ENCODE measurements around the gene DRAM1.

DNA sequence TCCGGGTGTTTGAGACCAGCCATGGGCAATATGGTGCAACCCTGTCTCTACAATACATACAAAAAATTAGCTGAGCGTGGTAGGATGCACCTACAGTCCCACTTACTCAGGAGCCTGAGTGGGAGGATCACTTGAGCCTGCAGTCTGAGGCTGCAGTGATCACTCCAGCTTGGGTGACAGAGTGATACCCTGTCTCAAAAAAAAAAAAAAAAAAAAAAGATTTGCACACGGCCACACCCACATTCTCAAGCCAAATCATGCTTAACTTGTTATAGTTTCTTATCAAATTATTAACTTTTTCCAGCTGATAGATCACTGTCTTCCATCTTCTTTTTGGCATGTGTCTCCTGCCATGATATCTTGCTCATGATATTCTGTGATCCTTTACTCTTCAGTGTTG, 6.8 kb downstream of the DRAM1 start:
- TF ChIP-seq, protein P1, sequence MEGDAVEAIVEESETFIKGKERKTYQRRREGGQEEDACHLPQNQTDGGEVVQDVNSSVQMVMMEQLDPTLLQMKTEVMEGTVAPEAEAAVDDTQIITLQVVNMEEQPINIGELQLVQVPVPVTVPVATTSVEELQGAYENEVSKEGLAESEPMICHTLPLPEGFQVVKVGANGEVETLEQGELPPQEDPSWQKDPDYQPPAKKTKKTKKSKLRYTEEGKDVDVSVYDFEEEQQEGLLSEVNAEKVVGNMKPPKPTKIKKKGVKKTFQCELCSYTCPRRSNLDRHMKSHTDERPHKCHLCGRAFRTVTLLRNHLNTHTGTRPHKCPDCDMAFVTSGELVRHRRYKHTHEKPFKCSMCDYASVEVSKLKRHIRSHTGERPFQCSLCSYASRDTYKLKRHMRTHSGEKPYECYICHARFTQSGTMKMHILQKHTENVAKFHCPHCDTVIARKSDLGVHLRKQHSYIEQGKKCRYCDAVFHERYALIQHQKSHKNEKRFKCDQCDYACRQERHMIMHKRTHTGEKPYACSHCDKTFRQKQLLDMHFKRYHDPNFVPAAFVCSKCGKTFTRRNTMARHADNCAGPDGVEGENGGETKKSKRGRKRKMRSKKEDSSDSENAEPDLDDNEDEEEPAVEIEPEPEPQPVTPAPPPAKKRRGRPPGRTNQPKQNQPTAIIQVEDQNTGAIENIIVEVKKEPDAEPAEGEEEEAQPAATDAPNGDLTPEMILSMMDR (IDR thresholded peaks at IDR 0.05; ENCODE audit: insufficient read depth, low read depth, low read length) = no peak
- TF ChIP-seq EZH2 (IDR thresholded peaks at IDR 0.05; ENCODE audit: insufficient read depth, low read length) = no peak
